HEK293T (cell line): Measurements from ENCODE around the gene AHNAK.

Source experiments
- ARNT ChIP-seq: fragments of 450-650 bp; IDR thresholded peaks from 2 replicates; pipeline ENCODE4 v1.6.1; 2017; ENCODE audit warnings: mild to moderate bottlenecking
- BHLHE40 ChIP-seq: fragments of 450-650 bp; IDR thresholded peaks from 2 replicates; pipeline ENCODE4 v1.6.1; 2016; ENCODE audit warnings: mild to moderate bottlenecking, moderate library complexity, borderline replicate concordance
- CTBP1 ChIP-seq: fragments of 450-650 bp; IDR thresholded peaks from 2 replicates; pipeline ENCODE4 v1.6.1; 2016; ENCODE audit warnings: borderline replicate concordance
- ELF4 ChIP-seq: fragments of 450-650 bp; IDR thresholded peaks from 2 replicates; pipeline ENCODE4 v1.6.1; 2017; ENCODE audit warnings: antibody characterized with exemption
- FOXA1 ChIP-seq: fragments of 450-650 bp; IDR thresholded peaks from 2 replicates; pipeline ENCODE4 v1.6.1; 2016; ENCODE audit warnings: mild to moderate bottlenecking
- FOXK2 ChIP-seq: fragments of 450-650 bp; IDR thresholded peaks from 2 replicates; pipeline ENCODE4 v1.6.1; 2016; ENCODE audit warnings: mild to moderate bottlenecking
- FOXM1 ChIP-seq: fragments of 450-650 bp; IDR thresholded peaks from 2 replicates; pipeline ENCODE4 v1.6.1; 2017; ENCODE audit warnings: mild to moderate bottlenecking, borderline replicate concordance
- HDGF ChIP-seq: fragments of 450-650 bp; IDR thresholded peaks from 2 replicates; pipeline ENCODE4 v1.6.1; 2017; ENCODE audit warnings: antibody characterized with exemption, borderline replicate concordance
- L3MBTL2 ChIP-seq: fragments of 450-650 bp; conservative IDR thresholded peaks from 2 replicates; pipeline ENCODE4 v1.6.1; 2016; ENCODE audit warnings: mild to moderate bottlenecking
- LEF1 ChIP-seq: fragments of 450-650 bp; IDR thresholded peaks from 2 replicates; pipeline ENCODE4 v1.6.1; 2017; ENCODE audit warnings: mild to moderate bottlenecking, borderline replicate concordance
- NFRKB ChIP-seq: fragments of 450-650 bp; IDR thresholded peaks from 2 replicates; pipeline ENCODE4 v1.6.1; 2016; ENCODE audit warnings: mild to moderate bottlenecking, moderate library complexity
- SP1 ChIP-seq: fragments of 450-650 bp; IDR thresholded peaks from 2 replicates; pipeline ENCODE4 v1.6.1; 2017
- ZNF384 ChIP-seq: fragments of 450-650 bp; IDR thresholded peaks from 2 replicates; pipeline ENCODE4 v1.6.1; 2016

- TF ChIP-seq FOXM1 (no peak), FOXK2 (no peak), LEF1 (no peak), ZNF384 (no peak), NFRKB (no peak), ARNT (no peak), ELF4 (no peak), FOXA1 (no peak), SP1 (no peak), HDGF (no peak), BHLHE40 (no peak), CTBP1 (no peak), L3MBTL2 (no peak)
These were observed 54.0 kb downstream of the AHNAK start for GRCh38 chr11:62492586-62492985.
